Omental fat pad (tissue), 4 donors: ENCODE measurements around the gene KANSL1L. TPM values are rescaled to one million over a fixed set of nuclear protein-coding genes. Genes with fewer than 3 reads are reported as not detected.
"Not testable (repeated sequence)": the region's sequence is repeated elsewhere in the genome, so short reads cannot be mapped to it uniquely, and the experiment has no call there.

Source experiments
- ATAC-seq: fragments of 150-250 bp; one replicate; pipeline ENCODE4 v1.9.1; 2016; ENCODE audit warnings: mild to moderate bottlenecking, moderate library complexity; ENCODE audit not compliant: low FRiP score
- DNase-seq: peaks from one replicate; pipeline ENCODE4 v3.0.0-alpha.2; 2019; ENCODE audit warnings: low spot score
- total RNA-seq, 4 donors: library from RNA; depleted of rRNA; stranded (reverse); fragments of >200 nt; gene quantifications; one replicate each; pipeline ENCODE4 v1.1.0, GENCODE V29; 2016
- TF ChIP-seq, protein P1 (sequence below), 3 donors: fragments of 450-650 bp; IDR thresholded peaks; one replicate each; pipeline ENCODE4 v1.5.1; 2016 to 2017; ENCODE audit warnings: antibody characterized with exemption in 3 of 3, mild to moderate bottlenecking in 3 of 3, moderate library complexity in 2 of 3

The KANSL1L gene
- total RNA-seq, 4 donors from 2014 or later = 12.5 to 48.5 (median 24.4) TPM

DNA sequence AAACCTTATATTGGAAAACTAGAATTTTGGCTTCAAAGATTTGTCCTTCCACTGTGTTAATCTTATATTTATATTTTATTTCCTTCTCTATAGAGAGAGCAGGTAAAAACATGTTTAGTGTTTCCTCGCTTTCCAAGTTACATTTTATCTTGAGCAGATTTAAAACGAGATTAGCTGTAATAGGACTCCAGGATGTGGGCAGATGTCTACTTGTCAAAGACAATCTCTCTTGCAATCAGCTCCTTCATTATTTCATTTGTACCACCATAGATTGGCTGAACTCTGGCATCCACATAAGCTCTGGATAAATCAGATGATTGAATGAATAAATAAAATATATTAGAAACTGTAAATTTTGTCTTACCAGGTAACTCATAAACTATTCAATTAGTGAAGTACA is 17.5 kb upstream of the KANSL1L start:
- TF ChIP-seq, protein P1, sequence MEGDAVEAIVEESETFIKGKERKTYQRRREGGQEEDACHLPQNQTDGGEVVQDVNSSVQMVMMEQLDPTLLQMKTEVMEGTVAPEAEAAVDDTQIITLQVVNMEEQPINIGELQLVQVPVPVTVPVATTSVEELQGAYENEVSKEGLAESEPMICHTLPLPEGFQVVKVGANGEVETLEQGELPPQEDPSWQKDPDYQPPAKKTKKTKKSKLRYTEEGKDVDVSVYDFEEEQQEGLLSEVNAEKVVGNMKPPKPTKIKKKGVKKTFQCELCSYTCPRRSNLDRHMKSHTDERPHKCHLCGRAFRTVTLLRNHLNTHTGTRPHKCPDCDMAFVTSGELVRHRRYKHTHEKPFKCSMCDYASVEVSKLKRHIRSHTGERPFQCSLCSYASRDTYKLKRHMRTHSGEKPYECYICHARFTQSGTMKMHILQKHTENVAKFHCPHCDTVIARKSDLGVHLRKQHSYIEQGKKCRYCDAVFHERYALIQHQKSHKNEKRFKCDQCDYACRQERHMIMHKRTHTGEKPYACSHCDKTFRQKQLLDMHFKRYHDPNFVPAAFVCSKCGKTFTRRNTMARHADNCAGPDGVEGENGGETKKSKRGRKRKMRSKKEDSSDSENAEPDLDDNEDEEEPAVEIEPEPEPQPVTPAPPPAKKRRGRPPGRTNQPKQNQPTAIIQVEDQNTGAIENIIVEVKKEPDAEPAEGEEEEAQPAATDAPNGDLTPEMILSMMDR (IDR thresholded peaks at IDR 0.05) = no peak
- DNase-seq (no peak), ATAC-seq (no peak)

DNA sequence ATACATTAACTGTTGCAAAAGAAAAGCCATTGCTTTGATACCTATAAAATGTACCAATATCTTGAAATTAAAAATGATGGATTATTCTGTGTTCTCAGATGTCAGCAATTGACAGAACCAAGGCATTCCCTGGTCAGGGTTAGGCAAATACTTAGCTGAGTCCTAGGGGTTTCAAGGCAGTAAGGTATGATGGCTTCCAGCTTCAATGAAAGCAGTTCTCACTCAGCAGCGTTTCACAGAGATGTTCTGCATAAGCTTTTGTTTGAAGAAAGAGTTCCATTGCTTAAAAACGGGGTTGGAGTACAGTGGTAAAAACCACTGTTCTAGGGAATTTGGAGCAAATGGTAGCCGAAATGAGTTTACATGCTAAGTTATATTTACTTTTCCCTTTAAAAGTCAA is 17.0 kb upstream of the KANSL1L start:
- TF ChIP-seq, protein P1 (IDR thresholded peaks at IDR 0.05) = no peak
- DNase-seq (no peak), ATAC-seq (no peak)

DNA sequence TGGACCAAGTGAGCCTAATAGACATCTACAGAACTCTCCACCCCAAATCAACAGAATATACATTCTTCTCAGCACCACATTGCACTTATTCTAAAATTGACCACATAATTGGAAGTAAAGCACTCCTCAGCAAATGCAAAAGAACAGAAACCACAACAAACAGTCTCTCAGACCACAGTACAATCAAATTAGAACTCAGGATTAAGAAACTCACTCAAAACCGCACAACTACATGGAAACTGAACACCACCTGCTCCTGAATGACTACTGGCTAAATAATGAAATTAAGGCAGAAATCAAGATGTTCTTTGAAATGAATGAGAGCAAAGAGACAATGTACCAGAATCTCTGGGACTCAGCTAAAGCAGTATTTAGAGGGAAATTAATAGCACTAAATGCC is 12.7 kb upstream of the KANSL1L start:
- DNase-seq = not testable (repeated sequence)

GRCh38 chr2:210181606-210182088 is 10.4 kb upstream of the KANSL1L start:
- not testable (repeated sequence) for DNase-seq, ATAC-seq

More for the DNA sequence above, 12.7 kb upstream of the KANSL1L start:
- ATAC-seq = not testable (repeated sequence)

DNA sequence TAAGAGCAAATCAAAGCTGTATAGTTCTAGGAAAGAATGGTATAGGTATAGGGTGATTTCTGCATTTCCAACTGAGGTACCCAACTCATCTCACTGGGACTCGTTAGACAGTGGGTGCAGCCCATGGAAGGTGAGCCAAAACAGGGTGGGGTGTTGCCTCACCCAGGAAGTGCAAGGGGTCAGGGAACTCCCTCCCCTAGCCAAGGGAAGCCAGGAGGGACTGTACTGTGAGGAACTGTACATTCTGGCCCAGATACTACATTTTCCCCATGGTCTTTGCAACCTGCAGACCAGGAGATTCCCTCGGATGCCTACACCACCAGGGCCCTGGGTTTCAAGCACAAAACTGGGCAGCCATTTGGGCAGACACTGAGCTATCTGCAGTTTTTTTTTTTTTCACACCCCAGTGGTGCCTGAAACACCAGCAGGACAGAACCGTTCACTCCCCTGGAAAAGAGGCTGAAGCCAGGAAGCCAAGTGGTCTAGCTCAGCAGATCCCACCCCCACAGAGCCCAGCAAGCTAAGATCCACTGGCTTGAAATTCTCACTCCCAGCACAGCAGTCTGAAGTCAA is 9.9 kb upstream of the KANSL1L start:
- not testable (repeated sequence) for ATAC-seq, DNase-seq

DNA sequence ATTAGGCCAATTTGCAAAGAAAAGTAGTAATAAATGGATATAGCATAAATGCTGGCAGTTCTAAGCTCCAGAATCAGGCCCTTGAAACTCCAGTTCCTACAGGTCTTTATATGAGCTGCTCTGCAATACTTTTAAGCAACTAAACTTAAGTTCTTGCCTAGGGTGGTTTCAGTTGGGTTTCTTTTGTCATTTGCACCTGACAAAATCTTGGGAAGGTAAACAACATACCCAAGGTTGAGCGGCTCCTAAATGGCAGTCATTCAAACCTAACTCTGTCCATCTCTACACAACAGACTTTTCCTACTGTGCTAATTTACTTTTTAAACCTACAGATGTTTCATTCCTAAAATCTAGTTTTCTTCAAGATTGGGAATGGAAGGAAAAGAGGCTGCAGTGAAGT is 9.3 kb upstream of the KANSL1L start:
- TF ChIP-seq, protein P1 (IDR thresholded peaks at IDR 0.05) = no peak
- no peak for ATAC-seq

DNA sequence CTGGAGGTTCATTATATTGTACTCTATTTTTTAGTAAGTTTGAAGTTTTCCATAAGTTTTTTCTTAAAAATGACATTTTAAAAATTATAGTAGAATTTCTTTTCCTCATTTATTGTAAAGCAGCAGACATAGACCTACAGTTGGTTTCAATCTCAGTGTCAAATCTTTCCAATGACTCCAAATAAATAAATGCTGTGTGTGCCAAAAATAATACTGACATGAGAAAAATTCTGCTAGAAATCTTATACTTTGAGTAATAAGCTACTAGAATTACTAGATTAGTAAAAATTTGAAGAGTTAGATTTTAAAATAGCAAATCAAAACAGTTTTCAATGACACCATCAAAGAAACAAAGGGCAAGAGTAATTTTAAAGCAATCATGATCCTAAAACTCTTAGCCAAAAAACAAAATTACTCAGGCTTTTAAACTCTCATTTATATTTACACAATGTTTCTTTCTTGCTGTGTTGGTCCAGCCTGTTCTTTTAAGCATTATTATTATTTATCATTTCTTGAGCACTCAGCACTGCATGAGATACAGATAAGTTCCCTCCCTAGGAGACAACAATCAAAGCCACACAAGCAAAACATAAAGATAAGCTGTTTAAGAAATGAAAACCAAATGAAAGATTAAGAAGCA is 8.3 kb upstream of the KANSL1L start:
- ATAC-seq (no peak), DNase-seq (no peak)
- TF ChIP-seq, protein P1 (IDR thresholded peaks at IDR 0.05) = no peak

More for the DNA sequence above, 9.3 kb upstream of the KANSL1L start:
- DNase-seq = no peak

DNA sequence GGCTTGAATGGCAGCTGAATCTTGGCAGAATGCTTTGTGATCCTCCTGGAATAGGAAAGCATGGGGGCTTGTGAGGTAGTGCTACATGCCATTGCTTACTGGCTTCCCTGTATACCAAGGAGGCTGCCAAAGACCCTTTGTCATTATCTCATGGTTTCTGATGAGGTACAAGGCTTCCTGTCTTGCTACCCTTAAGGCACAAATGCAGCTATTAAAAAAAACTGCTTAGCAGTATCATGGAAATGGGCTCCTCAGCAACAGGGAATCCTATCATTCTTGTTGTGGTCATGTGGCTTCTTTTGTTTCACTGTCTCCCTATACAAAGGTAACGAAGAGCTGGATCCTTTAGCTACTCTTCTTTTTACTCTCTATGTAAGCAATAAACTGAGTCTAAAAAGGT is 6.6 kb upstream of the KANSL1L start:
- DNase-seq = no peak
- no peak for ATAC-seq
- TF ChIP-seq, protein P1 (IDR thresholded peaks at IDR 0.05) = no peak

DNA sequence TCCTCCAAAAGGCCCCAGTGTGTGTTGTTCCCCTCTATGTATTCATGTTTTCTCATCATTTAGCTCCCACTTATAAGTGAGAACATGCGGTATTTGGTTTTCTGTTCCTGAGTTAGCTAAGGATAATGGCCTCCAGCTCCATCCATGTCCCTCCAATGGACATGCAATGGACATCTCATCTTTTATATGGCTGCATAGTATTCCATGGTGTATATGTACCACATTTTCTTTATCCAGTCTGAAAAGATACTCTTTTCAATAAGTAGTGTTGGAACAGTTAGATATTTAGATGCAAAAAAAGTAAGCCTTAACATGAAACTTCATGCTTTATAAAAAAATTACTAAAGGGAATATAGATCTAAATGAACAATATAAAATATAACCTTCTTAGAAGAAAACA is 5.9 kb upstream of the KANSL1L start:
- DNase-seq, ATAC-seq: not testable (repeated sequence)
